ENCODE measurements around the gene ADRA2A. TPM values are rescaled to one million over a fixed set of nuclear protein-coding genes. Genes with fewer than 3 reads are reported as not detected.

The ADRA2A gene
- total and polyA plus RNA-seq, 10 of the 15 experiments (the other 5 are each of a cell fraction or from before 2014, with no cell fraction given) = 0.08 TPM; not detected in 9

DNA sequence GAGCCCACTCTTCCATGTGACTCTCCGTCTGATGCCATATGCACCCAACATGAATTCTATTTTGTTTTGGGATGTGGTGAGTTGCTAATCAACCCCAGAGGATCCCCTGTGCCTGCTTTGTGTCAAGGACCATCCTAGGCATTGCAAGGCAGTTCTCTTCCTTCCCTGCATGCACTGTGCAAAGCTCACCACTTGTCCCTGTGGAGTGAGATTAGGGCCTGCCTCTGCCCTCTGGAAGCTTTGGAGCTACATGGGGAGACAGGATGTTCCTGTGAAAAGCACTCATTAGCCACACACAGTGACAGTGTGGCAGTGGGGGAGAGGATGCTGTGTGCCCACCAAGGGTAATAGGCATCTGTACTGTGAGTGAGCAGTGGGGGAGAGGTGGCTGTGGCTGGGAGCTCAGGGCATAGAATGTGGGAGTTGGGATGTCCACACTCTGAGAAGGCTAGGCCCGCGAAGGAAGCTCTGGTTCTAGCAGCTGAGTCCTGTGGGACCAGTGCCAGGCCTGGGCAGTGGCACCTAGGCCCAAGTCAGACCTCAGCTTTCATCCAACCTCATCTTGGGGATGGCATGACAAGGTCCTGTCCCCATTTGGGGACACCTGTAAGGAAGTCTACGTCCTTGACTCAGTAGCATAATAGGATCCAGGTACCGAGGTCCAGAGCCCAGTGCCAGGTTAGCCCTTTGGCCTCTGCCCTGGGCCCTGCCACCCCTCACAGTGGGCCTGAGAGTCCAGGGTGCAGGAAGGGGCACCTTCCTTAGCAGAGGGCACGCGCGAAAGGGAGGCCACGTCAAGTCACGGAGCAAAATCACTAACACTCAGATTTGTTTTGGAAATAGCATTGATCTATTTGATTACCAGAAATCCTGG, 6.6 kb downstream of the ADRA2A start:
- intact Hi-C loops (cut with micrococcal nuclease; ENCODE audit: unreplicated experiment) = no loop called here
- in situ Hi-C loops (cut with MboI) = no loop called here
- Histone ChIP-seq H3K4me1 (ENCODE audit: control insufficient read depth, insufficient read depth, low read length) (no peaks in the 10 kb centered on the region), H3K79me2 (ENCODE audit: control insufficient read depth, insufficient read depth, low read length) (no peaks in the 10 kb centered on the region), H3K27me3 (replicated peaks in 1 of 2; ENCODE audit: control insufficient read depth in 2 of 2, insufficient read depth in 2 of 2, low read length in 1 of 2) (peaks cover 0 to 2% of the 10 kb centered on the region in 2 experiments; a peak in 2 of 4 replicates), H3K4me3 (no peak overlapping the region), H3K4me2 (ENCODE audit: control insufficient read depth, insufficient read depth) (no peak overlapping the region), H3K36me3 (ENCODE audit: control insufficient read depth in 2 of 2, insufficient read depth in 2 of 2, low read length in 1 of 2) (no peaks in the 10 kb centered on the region), H3K27ac (ENCODE audit: control insufficient read depth, insufficient read depth) (no peak overlapping the region), H2AFZ (ENCODE audit: control insufficient read depth, low read depth, low read length) (no peak overlapping the region), H3K9me3 (replicated peaks; ENCODE audit: control insufficient read depth, insufficient read depth, low read length) (no peaks in the 10 kb centered on the region; the same call in 2 of the 3 replicates), H4K20me1 (ENCODE audit: control insufficient read depth, insufficient read depth) (no peaks in the 10 kb centered on the region), H3K9ac (ENCODE audit: control insufficient read depth, insufficient read depth, low read length) (no peak overlapping the region)
- no TSS peak for BruUV-seq (replicated peaks)
- ChIA-PET RAD21 (ENCODE audit: unreplicated experiment) (no interaction called here), POLR2A (no interaction called here), SMC1A (ENCODE audit: uncharacterized antibody, unreplicated experiment) (interaction anchor here (0.6 to 0.8 kb wide), 2 partner anchors 11 to 401 kb away, joined by 3 read pairs; no protein-coding TSS in a partner anchor), CTCF (no interaction called here)
- no peak for ATAC-seq
- DNase-seq (ENCODE audit: low read depth, low spot score) = no peak
- WGBS (ENCODE audit: insufficient coverage, insufficient replicate concordance, low lambda C conversion rate, missing lambda C conversion rate) = 50% methylated on average over 10 of the region's 10 CpGs
- FAIRE-seq = no peak
- no peak for TF ChIP-seq NFYA (IDR thresholded peaks at IDR 0.05; ENCODE audit: borderline replicate concordance, low read depth, low read length)
- no peak for TF ChIP-seq CHD2 (IDR thresholded peaks at IDR 0.05; ENCODE audit: borderline replicate concordance, low read depth, low read length)
- TF ChIP-seq IKZF2 (IDR thresholded peaks at IDR 0.05) = no peak
- TF ChIP-seq, protein P1, sequence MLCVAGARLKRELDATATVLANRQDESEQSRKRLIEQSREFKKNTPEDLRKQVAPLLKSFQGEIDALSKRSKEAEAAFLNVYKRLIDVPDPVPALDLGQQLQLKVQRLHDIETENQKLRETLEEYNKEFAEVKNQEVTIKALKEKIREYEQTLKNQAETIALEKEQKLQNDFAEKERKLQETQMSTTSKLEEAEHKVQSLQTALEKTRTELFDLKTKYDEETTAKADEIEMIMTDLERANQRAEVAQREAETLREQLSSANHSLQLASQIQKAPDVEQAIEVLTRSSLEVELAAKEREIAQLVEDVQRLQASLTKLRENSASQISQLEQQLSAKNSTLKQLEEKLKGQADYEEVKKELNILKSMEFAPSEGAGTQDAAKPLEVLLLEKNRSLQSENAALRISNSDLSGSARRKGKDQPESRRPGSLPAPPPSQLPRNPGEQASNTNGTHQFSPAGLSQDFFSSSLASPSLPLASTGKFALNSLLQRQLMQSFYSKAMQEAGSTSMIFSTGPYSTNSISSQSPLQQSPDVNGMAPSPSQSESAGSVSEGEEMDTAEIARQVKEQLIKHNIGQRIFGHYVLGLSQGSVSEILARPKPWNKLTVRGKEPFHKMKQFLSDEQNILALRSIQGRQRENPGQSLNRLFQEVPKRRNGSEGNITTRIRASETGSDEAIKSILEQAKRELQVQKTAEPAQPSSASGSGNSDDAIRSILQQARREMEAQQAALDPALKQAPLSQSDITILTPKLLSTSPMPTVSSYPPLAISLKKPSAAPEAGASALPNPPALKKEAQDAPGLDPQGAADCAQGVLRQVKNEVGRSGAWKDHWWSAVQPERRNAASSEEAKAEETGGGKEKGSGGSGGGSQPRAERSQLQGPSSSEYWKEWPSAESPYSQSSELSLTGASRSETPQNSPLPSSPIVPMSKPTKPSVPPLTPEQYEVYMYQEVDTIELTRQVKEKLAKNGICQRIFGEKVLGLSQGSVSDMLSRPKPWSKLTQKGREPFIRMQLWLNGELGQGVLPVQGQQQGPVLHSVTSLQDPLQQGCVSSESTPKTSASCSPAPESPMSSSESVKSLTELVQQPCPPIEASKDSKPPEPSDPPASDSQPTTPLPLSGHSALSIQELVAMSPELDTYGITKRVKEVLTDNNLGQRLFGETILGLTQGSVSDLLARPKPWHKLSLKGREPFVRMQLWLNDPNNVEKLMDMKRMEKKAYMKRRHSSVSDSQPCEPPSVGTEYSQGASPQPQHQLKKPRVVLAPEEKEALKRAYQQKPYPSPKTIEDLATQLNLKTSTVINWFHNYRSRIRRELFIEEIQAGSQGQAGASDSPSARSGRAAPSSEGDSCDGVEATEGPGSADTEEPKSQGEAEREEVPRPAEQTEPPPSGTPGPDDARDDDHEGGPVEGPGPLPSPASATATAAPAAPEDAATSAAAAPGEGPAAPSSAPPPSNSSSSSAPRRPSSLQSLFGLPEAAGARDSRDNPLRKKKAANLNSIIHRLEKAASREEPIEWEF (IDR thresholded peaks at IDR 0.05; ENCODE audit: insufficient replicate concordance, low read depth, low read length) = no peak
- no peak for TF ChIP-seq ZNF24 (IDR thresholded peaks at IDR 0.05)
- no peak for TF ChIP-seq TCF3 (IDR thresholded peaks at IDR 0.05; ENCODE audit: borderline replicate concordance, insufficient read depth, low read depth, low read length)
- TF ChIP-seq SREBF1 (IDR thresholded peaks at IDR 0.05; ENCODE audit: low read length) = no peak
- TF ChIP-seq REST (IDR thresholded peaks at IDR 0.05; ENCODE audit: low read depth, low read length) = no peak
- TF ChIP-seq RCOR1 (conservative IDR thresholded peaks at IDR 0.05; ENCODE audit: low read depth, low read length) = no peak
- no peak for TF ChIP-seq EGR1 (IDR thresholded peaks at IDR 0.05; ENCODE audit: borderline replicate concordance in 1 of 2, low read depth in 2 of 2, low read length in 2 of 2)
- no peak for TF ChIP-seq NKRF (conservative IDR thresholded peaks at IDR 0.05)

All from GM12878 (cell line).